CD4-positive, alpha-beta T cell treated with Interleukin-6 at 100 ng/mL for 8 hours (primary cell): ENCODE results near the gene HMGN1.
"Not testable (repeated sequence)": the region's sequence is repeated elsewhere in the genome, so short reads cannot be mapped to it uniquely, and the experiment has no call there.

ENCODE experiments used
- DNase-seq: peaks from one replicate; pipeline ENCODE4 v3.0.0-alpha.2; 2020; ENCODE audit warnings: mixed read lengths, low spot score

HMGN1 gene, protein sequence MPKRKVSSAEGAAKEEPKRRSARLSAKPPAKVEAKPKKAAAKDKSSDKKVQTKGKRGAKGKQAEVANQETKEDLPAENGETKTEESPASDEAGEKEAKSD

DNA sequence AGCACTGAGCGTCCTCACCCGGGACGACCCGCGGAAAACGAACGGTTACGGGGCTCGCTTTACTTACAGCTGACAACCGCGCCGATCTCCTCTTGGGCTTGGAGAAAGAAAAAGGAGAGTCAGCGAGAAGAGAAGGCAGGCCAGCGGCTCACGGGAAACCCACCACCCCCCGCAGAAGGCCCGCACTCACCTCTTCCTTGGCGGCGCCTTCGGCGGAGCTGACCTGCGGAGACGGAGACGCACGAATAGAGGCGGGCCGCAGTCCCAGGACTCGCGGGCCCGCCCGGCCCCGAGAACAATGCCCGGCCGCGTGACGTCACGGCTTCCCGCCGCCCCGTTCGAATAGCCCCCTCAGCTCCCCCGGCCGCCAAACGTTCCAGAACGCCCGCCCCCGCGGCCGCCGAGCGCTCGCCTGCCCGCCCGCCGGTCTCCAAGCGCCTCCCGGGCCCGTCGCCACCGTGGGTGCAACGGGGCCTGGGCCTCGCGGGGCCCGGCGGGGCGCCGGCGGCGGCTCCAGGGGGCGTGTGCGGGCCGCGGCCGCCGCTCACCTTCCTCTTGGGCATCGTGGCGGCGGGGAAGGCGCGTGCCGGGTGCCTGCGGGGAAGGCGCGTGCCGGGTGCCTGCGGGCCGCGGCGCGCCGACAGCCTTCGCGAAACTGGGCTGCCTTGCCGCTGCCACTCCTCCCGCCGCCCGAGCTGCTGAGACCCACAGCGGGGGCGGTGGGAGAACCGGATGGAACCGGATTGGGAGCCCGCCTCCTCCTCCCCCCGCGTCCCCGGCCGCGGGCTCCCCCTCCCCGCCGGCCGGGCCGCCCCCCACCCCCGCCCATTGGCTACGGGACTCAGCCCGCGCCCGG is at the start of gene HMGN1:
Gene HMGN1 (minus strand): TSS at position 734 of the 856 bp plus-strand sequence. CDS start 171 bp downstream, at position 563.
- DNase-seq: peak; percentile 46

DNA sequence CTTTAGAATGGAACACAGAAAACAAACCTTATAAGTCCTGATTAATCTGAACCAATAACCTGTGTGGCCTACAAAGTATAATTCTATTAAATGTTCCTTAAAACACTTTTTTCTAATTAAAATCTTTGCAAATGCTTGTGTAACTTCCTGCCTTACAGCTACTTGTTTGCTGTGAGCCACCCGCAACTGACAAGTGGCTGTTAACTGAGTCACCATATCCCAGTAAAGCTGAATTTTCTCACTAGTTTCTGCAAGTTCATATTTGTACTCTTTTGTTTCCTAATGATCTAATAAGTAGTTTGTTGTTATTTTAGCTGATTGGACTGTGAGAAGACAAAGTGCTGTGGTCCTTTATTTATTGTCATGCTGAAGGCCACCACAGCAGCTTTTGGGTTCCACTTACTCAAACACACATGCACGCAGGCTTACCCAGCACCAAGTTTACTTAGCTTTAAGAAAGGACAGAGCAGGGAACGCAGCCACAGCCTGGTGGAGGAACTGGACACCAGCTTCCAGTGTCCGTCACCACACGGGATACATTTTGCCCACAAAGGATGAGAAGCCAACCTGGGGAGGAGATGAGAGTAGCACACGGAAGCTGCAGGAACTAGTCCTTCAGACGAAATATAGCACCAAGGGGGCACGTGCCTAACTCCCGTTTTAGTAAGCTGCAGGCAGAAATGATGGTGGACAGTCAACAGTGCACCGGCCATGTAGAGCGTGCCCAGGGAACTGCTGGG is 48.9 kb upstream of the HMGN1 start:
- DNase-seq: no peak

DNA sequence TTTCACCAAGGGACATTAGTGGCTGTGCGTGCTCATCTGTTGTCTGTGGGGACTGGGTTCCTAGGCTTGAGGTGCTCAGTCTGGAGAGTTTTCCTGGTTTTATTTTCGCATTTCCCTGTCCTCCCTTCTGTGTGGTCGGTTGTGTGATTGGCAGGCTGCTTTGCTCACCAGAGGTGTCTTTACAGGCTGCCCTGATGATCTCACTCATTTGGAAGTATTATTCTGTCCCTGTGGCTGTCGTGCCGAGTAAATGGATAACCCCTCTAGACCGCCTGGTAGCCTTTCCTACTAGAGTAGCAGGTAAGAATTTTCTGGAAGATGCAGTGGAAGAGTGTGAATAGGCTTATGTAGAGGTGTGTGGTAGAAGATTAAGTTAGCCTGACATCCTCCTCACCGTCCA is 44.1 kb upstream of the HMGN1 start:
- no peak for DNase-seq

DNA sequence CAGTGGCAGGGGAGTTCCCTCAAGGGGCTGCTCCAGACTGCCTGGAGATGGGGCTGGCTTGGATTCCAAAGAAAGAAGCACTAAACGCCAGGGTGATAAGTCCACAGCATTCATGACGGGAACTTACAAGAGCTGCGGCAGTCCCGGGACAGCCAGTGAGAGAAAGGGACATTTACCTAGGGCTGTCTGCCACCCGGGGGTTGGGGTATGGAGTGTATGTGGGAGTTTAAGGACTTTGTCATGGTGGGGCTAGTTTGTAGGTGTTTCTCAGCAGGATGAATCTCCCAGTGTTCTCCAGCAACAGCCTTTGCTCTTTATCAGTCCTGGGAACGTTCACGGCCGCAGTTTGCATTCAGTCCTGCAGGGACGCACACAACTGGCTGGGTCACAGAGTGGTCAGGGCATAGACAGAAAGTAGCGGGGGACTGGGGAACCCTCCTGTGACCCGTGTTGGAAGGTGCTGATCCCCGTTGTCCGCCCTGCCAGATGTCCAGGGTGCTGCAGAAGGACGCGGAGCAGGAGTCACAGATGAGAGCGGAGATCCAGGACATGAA is 41.4 kb upstream of the HMGN1 start:
- DNase-seq: no peak

DNA sequence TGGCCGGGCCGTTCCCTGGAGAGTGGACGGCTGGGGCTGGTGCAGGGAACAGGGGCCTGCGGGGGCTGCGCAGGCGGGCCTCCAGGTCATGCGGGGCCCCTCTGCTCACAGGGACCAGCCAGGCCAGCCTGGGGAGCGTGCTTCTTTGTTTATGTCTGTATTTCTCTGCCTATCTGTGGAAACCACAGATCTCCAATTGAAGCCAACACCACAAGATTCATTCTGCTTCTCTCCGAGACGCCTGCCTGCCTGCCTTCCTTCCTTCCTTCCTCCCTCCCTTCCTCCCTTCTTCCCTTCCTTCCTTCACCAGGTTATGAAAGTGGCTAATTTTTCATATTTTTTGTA is 39.9 kb upstream of the HMGN1 start:
- DNase-seq: no peak

DNA sequence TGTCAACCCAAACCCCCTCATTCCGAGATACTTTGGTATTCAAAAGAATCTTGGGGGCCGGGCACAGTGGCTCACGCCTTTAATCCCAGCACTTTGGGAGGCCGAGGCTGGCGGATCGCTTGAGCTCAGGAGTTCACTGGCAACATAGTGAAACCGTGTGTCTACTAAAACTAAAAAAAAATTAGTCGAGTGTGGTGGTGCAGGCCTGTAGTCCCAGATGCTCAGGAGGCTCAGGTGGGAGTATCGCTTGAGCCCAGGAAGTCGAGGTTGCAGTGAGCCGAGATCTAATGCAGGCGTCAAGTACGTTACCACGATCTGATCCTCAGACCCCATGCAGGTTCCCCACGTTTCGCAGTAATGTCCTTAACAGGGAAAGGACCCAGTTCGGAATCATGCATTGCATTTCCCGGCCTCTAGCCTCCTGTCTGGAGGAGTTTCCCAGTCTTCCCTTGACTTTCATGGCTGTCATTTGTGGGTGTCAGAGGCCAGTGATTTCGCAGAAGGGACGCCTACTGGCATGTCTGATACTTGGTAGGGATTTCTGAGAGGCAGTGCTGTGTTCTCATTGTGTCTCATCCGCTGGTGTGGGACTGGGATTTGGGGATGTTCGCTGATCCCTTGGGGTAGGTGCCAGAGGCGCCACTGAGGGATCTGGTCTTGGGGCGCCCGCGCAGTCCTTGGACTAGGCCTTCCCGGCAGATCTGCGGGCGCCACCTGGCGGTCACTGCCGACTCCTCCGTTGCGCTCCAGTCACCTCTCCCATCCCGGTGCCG is 39.3 kb upstream of the HMGN1 start:
- DNase-seq: peak; percentile 85

DNA sequence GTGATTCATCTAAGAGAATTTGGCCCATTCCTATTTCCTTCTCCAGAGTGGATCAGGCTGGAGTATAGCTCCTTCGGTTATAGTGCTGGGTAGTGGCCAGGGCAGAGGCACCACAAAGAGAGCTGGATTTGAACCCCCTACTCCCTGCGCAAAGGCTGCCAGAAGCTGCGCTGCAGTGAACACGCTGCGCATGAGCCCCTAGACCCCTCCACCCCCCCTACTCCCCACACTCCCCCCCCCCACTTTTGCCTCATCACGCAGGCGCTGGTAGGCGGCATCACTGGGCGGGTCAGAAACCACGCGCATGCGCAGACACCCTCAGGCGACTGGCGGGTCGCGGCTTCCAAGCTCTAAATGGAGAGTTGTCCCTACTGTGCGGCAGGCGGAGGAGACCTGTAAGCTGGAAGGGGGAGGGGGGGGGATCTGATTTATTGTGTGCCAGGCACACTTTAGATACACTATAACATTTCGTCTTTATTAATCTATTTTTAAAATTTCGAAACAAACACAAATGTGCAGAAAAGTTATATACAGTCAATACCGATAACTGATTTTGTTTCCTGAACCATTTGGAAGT is 38.7 kb upstream of the HMGN1 start:
- peak; percentile 91 for DNase-seq

DNA sequence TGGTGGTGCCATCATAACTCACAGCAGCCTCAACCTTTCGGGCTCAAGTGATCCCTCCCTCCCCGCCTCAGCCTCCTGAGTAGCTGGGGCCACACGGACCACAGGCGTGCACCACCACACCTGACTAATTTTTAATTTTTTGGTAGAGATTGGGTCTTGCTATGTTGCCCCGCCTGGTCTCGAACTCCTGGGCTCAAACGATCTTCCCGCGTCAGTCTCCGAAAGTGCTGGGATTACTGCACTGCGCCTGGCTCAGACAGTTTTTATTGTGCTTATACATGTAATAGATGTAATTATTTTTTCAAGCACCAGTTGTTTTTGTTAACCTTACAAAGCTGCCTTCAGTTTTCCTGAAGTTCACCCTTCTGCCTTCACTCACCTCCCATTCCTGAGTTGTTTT is 38.0 kb upstream of the HMGN1 start:
- DNase-seq: no peak

DNA sequence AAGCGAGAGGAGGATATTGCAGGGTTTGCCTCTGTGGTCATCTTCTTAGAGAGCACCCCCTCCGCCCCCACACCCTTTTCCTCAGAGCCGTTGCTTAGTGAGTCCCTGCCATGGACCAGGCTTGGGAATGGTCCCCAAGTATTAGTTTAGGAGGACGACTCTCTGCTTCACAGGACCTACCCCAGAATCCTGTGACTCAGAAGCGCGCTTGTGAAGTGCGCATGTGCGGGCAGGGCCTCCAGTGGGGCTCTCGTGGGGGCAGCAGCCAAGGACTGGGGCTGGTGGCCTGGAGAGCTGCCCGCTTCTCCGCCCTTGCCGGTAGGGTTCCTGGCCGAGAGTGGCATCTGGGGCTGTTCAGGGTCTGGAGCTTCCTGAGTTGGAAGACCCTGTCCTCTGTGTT is 37.3 kb upstream of the HMGN1 start:
- no peak for DNase-seq

DNA sequence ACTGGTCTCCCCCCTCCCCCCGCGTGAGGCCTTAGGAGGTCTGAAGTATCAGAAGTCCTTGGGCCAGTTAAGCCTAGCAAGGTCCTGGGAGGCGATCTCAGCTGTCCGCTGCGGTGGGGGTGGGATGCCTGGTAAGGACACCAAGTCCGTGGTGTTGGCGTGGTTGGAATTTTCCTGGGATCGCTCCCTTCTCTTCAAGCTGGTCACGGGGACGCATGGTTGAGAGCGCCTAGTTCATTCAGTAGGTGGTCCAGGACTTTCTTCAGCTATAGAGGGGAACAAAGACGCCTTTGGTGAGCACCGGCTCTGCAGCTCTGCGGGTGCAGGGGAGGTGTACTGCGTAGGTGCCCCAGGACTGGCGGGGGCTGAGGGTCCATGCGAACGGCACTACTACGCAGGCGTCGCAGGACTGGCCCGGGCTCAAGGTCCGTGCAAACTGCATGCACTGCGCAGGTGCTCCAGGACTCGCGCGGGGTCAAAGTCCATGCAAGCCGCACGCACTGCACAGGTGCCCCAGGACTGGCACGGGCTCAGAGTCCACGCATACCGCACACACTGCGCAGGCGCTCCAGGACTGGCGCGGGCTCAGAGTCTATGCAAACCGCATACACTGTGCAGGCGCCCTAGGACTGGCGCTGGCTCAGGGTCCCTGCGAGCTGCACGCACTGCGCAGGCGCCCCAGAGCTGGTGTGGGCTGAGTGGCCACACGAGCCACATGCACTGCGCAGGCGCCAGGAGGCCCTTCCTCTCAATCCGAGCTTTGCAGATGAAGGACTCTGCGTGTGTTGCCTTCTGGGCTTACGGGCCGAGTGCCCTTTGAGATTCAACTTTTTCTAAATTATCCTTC is 36.6 kb upstream of the HMGN1 start:
- DNase-seq: peak; percentile 50

DNA sequence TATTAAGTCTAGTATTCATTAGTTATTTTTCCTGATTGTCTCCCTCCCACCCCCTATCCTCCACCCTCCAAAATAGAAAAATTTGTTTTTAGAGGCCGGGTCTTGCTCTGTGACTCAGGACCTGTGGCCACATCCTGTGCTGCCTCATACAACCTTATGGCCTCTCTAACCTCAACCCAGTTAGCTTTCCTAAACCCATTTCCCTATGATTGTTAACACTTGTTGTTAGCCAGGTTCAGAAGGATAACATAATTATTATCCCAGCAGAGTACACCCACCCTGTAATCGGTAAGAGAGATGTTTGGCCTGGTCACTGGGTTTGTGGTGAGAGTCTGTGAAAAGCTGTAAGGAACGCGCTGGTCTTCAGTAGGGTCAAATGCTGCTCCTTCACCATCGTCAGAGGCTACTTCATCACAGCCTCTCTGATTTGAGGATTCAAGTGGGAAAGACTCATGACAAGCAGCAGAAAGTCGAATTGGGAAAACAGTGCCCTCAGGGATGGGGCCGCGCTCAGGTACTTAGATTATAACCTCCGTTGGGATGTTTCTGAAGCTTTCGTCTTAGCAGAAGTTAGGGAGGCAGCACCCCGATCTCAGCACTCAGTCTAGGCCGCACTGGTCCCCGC is 35.9 kb upstream of the HMGN1 start:
- no peak for DNase-seq

DNA sequence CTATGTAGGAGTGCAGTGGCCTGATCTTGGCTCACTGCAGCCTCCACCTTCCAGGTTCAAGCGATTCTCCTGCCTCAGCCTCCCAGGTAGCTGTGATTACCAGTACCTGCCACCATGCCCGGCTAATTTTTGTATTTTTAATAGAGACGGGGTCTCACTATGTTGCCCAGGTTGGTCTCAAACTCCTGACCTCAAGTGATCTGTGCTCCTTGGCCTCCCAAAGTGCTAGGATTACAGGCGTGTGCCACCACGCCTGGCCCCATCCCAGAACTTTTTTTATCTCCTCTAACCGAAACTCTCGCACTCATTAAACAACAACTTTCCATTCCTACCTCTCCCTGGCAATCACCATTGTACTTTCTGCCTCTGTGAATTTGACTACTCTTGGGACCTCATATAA is 33.2 kb upstream of the HMGN1 start:
- not testable (repeated sequence) for DNase-seq

DNA sequence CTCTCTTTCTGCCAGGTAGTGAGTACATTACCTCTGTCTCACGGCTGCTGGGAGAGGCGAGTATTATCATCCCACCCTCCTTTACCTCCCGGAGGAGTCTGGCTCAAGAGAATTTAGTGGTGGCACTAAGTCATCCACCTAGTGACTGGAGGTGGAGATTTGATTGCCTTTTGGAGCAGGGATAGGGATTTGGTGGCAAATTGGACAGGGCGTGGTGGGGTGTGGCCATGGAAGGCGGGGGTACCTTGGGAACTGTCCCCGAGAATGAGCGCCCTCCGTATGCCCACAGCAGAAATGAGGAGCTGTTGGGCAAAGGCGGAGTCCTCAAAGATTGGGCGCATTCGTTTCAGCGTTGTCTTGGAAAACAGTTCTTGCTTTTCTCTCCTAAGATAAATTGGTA is 32.1 kb upstream of the HMGN1 start:
- DNase-seq: no peak

DNA sequence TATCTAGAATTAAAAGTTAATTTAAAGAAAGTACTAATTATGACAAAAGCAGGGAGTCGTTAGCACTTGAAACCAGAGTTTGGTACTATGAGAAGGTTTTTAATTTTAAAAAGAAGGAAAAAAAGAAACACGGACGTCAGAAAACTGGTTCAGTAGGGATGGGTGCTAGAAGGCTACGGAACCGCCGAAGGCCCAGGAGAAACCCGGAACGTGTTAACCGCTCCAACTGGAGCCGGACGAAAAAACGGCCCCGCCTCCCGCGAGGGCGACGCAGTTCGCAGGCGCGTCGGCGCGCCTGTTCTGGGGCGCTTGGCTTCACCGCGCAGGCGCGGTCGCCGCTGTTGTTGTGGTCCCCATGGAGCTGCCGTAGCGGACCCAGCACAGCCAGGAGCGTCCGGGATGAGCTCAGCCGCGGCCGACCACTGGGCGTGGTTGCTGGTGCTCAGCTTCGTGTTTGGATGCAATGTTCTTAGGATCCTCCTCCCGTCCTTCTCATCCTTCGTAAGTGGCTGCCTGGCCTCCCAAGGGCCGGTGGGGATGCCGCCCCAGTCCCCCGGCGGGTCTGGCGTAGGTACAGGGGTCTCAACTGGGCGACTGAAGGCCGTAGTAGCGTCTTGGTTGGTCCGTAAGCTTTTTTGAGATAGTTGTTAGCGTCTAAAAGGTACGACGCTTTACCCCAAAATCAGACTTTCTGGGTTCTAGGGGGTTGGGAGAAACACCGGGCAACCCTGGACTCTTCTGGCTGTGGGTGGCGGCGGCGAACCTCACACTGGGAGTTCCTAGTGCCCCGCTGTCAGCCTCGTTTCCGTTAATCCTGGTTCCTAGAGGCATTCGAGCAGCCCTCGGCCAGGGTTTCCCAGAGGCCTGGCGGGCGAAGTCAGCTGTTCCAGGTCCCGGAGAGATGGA is 31.4 kb upstream of the HMGN1 start:
- peak; percentile 90 for DNase-seq

DNA sequence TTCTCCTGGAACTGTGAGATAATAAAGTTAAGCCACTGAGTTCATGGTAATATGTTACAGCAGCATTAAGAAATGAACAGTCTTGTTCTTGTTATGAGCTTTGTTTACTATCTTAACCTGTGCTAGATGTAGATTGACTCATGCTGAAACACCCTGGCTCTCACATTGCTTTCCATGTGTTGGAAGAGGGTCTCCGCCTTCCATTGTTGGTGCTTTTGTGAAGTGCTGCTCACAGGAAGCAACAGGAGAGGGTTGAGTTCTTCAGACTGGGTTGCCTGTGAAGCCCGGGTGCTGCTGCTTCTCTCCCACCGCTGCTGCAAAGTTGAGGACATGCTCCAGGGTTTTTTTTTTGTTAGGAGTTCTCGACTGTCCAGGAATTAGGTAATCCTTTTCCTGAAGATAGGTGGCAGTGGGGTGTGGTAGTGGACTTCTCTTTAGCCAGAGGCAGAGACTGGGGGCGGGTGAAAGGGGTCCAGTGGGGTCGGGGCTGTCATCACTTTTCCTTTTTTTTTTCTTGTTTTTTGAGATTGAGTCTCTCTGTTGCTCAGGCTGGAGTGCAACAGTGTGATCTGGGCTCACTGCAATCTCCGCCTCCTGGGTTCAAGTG is 28.7 kb upstream of the HMGN1 start:
- no peak for DNase-seq

DNA sequence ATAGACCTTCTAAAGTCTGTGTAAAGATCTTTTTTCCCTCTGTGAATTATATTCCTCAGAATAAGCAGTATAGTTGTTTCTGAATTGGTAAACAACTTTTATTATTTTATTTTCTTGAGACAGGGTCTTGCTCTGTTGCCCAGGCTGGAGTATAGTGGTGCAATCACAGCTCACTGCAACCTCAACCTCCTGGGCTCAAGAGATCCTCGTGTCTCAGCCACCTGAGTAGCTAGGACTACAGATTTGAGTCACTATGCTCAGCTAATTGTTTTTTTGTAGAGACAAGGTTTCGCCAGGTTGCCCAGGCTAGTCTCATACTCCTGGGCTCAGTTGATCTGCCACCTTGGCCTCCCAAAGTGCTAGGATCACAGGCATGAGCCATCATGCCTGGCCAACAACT is 26.6 kb upstream of the HMGN1 start:
- DNase-seq: no peak

DNA sequence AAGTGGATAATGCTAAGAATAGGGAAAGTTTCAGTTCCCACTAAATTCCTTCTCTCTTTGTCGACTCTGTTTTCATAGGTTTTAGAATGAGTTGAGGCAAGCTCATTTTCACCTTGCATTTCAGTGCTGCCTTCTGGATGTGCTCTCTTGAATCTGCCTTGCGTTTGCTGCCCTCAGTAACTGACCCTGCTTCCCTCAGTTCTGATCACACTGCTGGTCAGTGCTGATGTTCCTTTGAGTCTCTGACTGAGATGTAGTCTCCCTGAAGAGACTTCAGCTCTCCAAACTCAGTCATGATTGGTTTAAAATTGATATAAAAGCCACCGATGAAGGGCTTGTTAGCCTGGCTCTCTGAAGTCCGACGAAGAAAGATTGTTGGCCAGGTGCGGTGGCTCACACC is 25.2 kb upstream of the HMGN1 start:
- DNase-seq: no peak

DNA sequence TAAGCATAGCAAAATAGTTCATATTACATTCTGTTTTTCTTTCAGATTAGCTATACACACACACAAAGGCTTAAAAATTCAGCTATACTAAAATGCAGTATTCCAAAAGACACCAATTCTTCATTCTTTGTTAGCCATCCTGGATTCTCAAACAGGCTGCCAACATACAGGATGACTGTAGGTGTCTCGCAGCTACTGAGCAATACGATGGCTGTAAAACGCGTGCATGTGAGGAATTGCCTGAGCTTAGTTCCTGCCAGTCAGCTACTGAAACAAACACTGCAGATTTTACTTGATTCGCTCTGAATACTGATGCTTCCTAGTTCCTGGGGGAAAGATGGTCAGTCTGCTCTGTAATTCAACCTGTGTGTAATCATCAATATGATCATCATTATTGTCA is 24.7 kb upstream of the HMGN1 start:
- DNase-seq: no peak

DNA sequence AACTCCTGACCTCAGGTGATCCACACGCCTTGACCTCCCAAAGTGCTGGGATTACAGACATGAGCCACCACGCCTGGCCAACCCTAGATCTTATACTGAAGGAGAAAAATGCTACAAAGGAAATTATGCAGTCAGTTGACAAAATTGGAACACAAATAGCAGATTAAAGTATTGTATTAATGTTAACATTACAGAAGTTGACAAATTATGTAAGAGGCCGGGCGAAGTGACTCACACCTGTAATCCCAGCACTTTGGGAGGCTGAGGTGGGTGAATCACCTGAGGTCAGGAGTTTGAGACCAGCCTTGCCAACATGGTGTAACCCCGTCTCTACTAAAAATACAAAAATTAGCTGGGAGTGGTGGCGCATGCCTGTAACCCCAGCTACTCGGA is 21.0 kb upstream of the HMGN1 start:
- DNase-seq: not testable (repeated sequence)
